MM.1S (cell line): Measurements from ENCODE around the gene FOXJ3.

ENCODE experiments used
- DNase-seq: peaks from one replicate; pipeline ENCODE4 v3.0.0-alpha.2; 2015
- H2AFZ ChIP-seq: fragments of 300-600 bp; sonication (generic); 2 replicates; pipeline ENCODE4 v1.6.0; 2016; ENCODE audit warnings: antibody characterized with exemption, low read length
- H3F3A ChIP-seq: fragments of 300-600 bp; sonication (generic); 2 replicates; pipeline ENCODE4 v1.6.1; 2016; ENCODE audit warnings: mild to moderate bottlenecking, antibody characterized with exemption, low read length, moderate library complexity, mixed read lengths; ENCODE audit not compliant: insufficient read depth
- H3K27ac ChIP-seq: fragments of 300-600 bp; sonication (generic); 2 replicates; pipeline ENCODE4 v1.5.1; 2016; ENCODE audit warnings: mild to moderate bottlenecking, low read length
- H3K27me3 ChIP-seq: fragments of 300-600 bp; sonication (generic); replicated peaks from 2 replicates; pipeline ENCODE4 v1.6.0; 2016; ENCODE audit warnings: low read length; ENCODE audit not compliant: insufficient read depth
- H3K36me3 ChIP-seq: fragments of 300-600 bp; sonication (generic); replicated peaks from 2 replicates; pipeline ENCODE4 v1.6.1; 2016; ENCODE audit warnings: mild to moderate bottlenecking, low read length, mixed read lengths; ENCODE audit not compliant: insufficient read depth
- H3K4me1 ChIP-seq: fragments of 300-600 bp; sonication (generic); 2 replicates; pipeline ENCODE4 v1.6.1; 2016; ENCODE audit warnings: low read length, mixed read lengths
- H3K4me2 ChIP-seq: fragments of 300-600 bp; sonication (generic); 2 replicates; pipeline ENCODE4 v1.6.0; 2016; ENCODE audit warnings: low read depth, low read length
- H3K4me3 ChIP-seq: fragments of 300-600 bp; sonication (generic); 2 replicates; pipeline ENCODE4 v1.5.1; 2016; ENCODE audit warnings: low read length, mixed read lengths
- H3K79me2 ChIP-seq: fragments of 300-600 bp; sonication (generic); 2 replicates; pipeline ENCODE4 v1.6.1; 2016; ENCODE audit warnings: mixed run types, low read length, mixed read lengths
- H3K9ac ChIP-seq: fragments of 300-600 bp; sonication (generic); 2 replicates; pipeline ENCODE4 v1.6.1; 2016; ENCODE audit warnings: low read length, mixed read lengths
- H3K9me2 ChIP-seq: fragments of 300-600 bp; sonication (generic); replicated peaks from 2 replicates; pipeline ENCODE4 v1.6.1; 2016; ENCODE audit warnings: mild to moderate bottlenecking, low read length, mixed read lengths; ENCODE audit not compliant: insufficient read depth
- H3K9me3 ChIP-seq: fragments of 300-600 bp; sonication (generic); replicated peaks from 2 replicates; pipeline ENCODE4 v1.6.1; 2016; ENCODE audit warnings: mild to moderate bottlenecking, low read length, mixed read lengths; ENCODE audit not compliant: insufficient read depth
- H4K20me1 ChIP-seq: fragments of 300-600 bp; sonication (generic); 2 replicates; pipeline ENCODE4 v1.6.1; 2016; ENCODE audit warnings: mild to moderate bottlenecking, low read length, moderate library complexity, mixed read lengths; ENCODE audit not compliant: insufficient read depth
- EZH2 ChIP-seq: fragments of 300-600 bp; sonication (generic); optimal IDR thresholded peaks from 2 replicates; pipeline ENCODE3; 2017; ENCODE audit warnings: low read depth, mild to moderate bottlenecking, antibody characterized with exemption, low read length, mixed read lengths
- EZH2phosphoT487 ChIP-seq: fragments of 300-600 bp; sonication (generic); IDR thresholded peaks from 2 replicates; pipeline ENCODE4 v1.6.1; 2018; ENCODE audit warnings: antibody characterized with exemption, low read length
- TF ChIP-seq, protein P1 (sequence below): fragments of 300-600 bp; sonication (generic); IDR thresholded peaks from 2 replicates; pipeline ENCODE4 v1.5.1; 2016; ENCODE audit warnings: antibody characterized with exemption, low read length, mixed read lengths

FOXJ3 gene

DNA sequence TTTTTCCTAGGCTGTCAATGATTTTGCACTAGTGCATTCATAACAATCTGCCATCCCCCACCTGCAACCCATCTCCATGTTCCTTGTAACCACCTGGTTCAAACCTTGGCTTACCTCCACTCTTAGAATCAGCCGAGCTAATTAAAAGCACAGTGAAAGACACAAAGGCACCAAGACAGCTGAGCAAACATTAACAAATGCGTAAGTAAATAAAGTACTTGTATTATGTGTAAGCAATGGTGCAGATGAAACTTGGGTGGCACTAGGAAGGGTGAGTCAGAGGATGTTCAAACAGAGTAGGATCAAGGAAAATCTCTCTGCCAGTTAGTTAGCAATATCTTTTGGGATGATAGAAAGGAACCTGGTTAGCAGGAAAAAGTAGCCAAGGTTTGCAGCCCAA is 5.1 kb upstream of the FOXJ3 start:
- Histone ChIP-seq H4K20me1 (no peaks in the 10 kb centered on the region), H3K27me3 (no peaks in the 10 kb centered on the region), H3K4me1 (no peaks in the 10 kb centered on the region), H3K4me2 (no peak overlapping the region), H3K4me3 (no peak overlapping the region), H2AFZ (no peak overlapping the region), H3K9me3 (no peaks in the 10 kb centered on the region), H3K27ac (no peak overlapping the region), H3K36me3 (no peaks in the 10 kb centered on the region), H3K79me2 (no peaks in the 10 kb centered on the region), H3K9ac (no peak overlapping the region), H3F3A (peaks cover 5% of the 10 kb centered on the region), H3K9me2 (no peaks in the 10 kb centered on the region)
- TF ChIP-seq EZH2phosphoT487 (no peak), EZH2 (no peak)
- TF ChIP-seq, protein P1, sequence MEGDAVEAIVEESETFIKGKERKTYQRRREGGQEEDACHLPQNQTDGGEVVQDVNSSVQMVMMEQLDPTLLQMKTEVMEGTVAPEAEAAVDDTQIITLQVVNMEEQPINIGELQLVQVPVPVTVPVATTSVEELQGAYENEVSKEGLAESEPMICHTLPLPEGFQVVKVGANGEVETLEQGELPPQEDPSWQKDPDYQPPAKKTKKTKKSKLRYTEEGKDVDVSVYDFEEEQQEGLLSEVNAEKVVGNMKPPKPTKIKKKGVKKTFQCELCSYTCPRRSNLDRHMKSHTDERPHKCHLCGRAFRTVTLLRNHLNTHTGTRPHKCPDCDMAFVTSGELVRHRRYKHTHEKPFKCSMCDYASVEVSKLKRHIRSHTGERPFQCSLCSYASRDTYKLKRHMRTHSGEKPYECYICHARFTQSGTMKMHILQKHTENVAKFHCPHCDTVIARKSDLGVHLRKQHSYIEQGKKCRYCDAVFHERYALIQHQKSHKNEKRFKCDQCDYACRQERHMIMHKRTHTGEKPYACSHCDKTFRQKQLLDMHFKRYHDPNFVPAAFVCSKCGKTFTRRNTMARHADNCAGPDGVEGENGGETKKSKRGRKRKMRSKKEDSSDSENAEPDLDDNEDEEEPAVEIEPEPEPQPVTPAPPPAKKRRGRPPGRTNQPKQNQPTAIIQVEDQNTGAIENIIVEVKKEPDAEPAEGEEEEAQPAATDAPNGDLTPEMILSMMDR = no peak
- no peak for DNase-seq

DNA sequence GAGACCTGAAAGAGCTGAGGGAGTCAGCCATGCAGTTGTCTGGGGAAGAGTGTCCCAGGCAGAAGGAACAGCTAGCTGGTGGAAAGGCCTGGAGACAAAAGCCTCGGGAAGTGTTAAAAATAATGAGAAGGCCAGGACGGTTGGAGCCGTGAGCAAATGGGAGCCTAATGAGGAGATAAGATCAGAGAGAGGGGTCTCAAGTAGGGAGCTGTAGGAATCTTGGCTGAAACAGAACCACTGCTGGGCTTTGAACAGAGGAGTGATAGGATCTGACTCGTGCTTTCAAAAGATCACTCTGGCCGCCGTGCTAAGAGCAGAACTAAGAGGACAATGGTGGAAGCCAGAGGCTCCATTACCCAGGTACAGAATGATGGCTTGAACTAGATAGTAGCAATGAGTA is 1.9 kb upstream of the FOXJ3 start:
- H3K4me3 ChIP-seq = no peak overlapping the region
- H3K4me1 ChIP-seq = peaks cover 8% of the 10 kb centered on the region; the same call in 1 of the 2 replicates
- H3K4me2 ChIP-seq = no peak overlapping the region

DNA sequence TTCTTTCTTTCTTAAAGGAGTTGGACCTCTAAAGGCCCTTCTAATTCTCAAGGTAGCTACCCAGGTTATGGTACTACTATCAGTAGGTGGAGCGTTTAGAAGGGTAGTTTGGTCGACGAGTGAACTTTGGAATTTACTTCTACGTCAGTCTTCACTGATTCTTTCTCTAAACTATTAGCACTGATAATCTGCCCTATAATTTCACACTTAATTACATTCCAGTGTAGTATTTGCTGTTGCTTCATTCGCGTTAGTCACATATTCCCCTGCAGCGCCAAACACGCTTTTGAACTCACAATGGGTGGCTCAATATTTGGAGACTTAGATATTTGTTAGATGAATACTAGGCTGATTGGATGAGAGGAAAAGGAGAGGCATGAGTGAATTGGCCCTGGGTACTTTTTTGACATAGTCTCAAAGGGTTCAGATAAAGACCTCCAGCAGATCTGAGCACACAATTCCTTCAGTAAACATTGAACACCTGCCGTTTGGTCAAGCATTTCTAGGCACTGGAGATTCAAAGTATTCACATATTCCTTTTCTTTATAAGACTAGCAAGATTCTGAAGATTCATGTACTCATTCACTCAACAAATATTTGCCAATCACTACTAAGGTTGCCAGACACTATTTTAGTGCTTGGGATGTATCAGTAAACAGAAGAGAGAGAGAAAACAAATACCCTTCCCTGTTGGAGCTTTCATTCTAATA is 929 bp upstream of the FOXJ3 start:
- no peak for DNase-seq
- Histone ChIP-seq H3K9ac (peak overlapping the region; percentile 75), H3K9me2 (no peaks in the 10 kb centered on the region), H3K9me3 (no peaks in the 10 kb centered on the region), H3F3A (peaks cover 5% of the 10 kb centered on the region; the same call in 1 of the 2 replicates), H3K27me3 (no peaks in the 10 kb centered on the region), H3K79me2 (peaks cover 40% of the 10 kb centered on the region), H2AFZ (peak overlapping the region; percentile 89), H4K20me1 (peaks cover 10% of the 10 kb centered on the region), H3K4me3 (peak overlapping the region; percentile 95), H3K27ac (peak overlapping the region; percentile 41; the same call in 1 of the 2 replicates), H3K4me2 (peak overlapping the region; percentile 59), H3K36me3 (no peaks in the 10 kb centered on the region), H3K4me1 (peaks cover 8% of the 10 kb centered on the region; the same call in 1 of the 2 replicates)
- TF ChIP-seq, protein P1 = no peak

More for the DNA sequence above, 1.9 kb upstream of the FOXJ3 start:
- peaks cover 5% of the 10 kb centered on the region; the same call in 1 of the 2 replicates for H3F3A ChIP-seq
- TF ChIP-seq EZH2phosphoT487 = no peak
- no peak for TF ChIP-seq EZH2
- TF ChIP-seq, protein P1 = no peak
- H3K36me3 ChIP-seq = no peaks in the 10 kb centered on the region
- H4K20me1 ChIP-seq = peaks cover 10% of the 10 kb centered on the region
- no peaks in the 10 kb centered on the region for H3K9me3 ChIP-seq
- H3K9me2 ChIP-seq = no peaks in the 10 kb centered on the region
- peaks cover 30% of the 10 kb centered on the region for H3K79me2 ChIP-seq
- H3K27ac ChIP-seq = no peak overlapping the region
- DNase-seq = no peak
- H3K27me3 ChIP-seq = no peaks in the 10 kb centered on the region
- H3K9ac ChIP-seq = no peak overlapping the region
- no peak overlapping the region for H2AFZ ChIP-seq
